HepG2 (cell line): ENCODE results near the gene THAP9. TPM values are rescaled to one million over a fixed set of nuclear protein-coding genes. Genes with fewer than 3 reads are reported as not detected.

Source experiments
- ARID4A ChIP-seq: sonication (generic); formaldehyde crosslinking; IDR thresholded peaks from 2 replicates; pipeline ENCODE4 v1.5.0; 2020; ENCODE audit warnings: mild to moderate bottlenecking, missing genetic modification reagents, borderline replicate concordance
- BRD4 ChIP-seq: sonication (generic); formaldehyde crosslinking; IDR thresholded peaks from 2 replicates; pipeline ENCODE4 v1.4.0; 2020; ENCODE audit warnings: missing genetic modification reagents
- KDM2A ChIP-seq: sonication (generic); formaldehyde crosslinking; IDR thresholded peaks from 2 replicates; pipeline ENCODE4 v1.4.0; 2020; ENCODE audit warnings: low read depth, missing genetic modification reagents, borderline replicate concordance
- POGZ ChIP-seq: sonication (generic); formaldehyde crosslinking; IDR thresholded peaks from 2 replicates; pipeline ENCODE4 v1.4.0; 2020; ENCODE audit warnings: mild to moderate bottlenecking, missing genetic modification reagents
- PRDM15 ChIP-seq: sonication (generic); formaldehyde crosslinking; IDR thresholded peaks from 2 replicates; pipeline ENCODE4 v1.4.0; 2020; ENCODE audit warnings: missing genetic modification reagents
- RFXANK ChIP-seq: IDR thresholded peaks from 2 replicates; pipeline ENCODE4 v1.6.1; 2016
- SNRNP70 ChIP-seq: fragments of 200-400 bp; formaldehyde crosslinking; IDR thresholded peaks from 2 replicates; pipeline ENCODE4 v1.6.1; 2017; ENCODE audit warnings: mild to moderate bottlenecking, low read depth, low read length, moderate library complexity
- SOX13 ChIP-seq, 3 experiments: fragments of 450-650 bp in 1 of 3; sonication (generic) in 1 of 3; formaldehyde crosslinking in 1 of 3; IDR thresholded peaks in 2 of 3; conservative IDR thresholded peaks in 1 of 3; 2 replicates each; pipeline versions ENCODE4 v1.5.0 to v1.6.1; 2016 to 2020; ENCODE audit warnings: antibody characterized with exemption in 1 of 3, mild to moderate bottlenecking in 1 of 3, missing compliant biosample characterization in 1 of 3, missing genetic modification reagents in 1 of 3, moderate library complexity in 1 of 3
- SUZ12 ChIP-seq: fragments of 150-350 bp; IDR thresholded peaks from 2 replicates; pipeline ENCODE4 v1.6.1; 2014; ENCODE audit warnings: low read depth, low read length
- TEAD3 ChIP-seq: optimal IDR thresholded peaks from 2 replicates; pipeline ENCODE3; 2016; ENCODE audit warnings: borderline replicate concordance
- ZNF235 ChIP-seq: sonication (generic); formaldehyde crosslinking; IDR thresholded peaks from 2 replicates; pipeline ENCODE4 v1.8.1; 2023; ENCODE audit warnings: mild to moderate bottlenecking, missing genetic modification reagents, borderline replicate concordance
- ZNF317 ChIP-seq: sonication (generic); formaldehyde crosslinking; IDR thresholded peaks from 2 replicates; pipeline ENCODE4 v1.5.0; 2020; ENCODE audit warnings: mild to moderate bottlenecking, missing genetic modification reagents
- ZNF574 ChIP-seq: sonication (generic); formaldehyde crosslinking; IDR thresholded peaks from 2 replicates; pipeline ENCODE4 v1.4.0; 2020; ENCODE audit warnings: missing genetic modification reagents
- polyA plus RNA-seq, 8 experiments: library from polyadenylated mRNA; depleted of rRNA in 3 of 8; stranded (reverse) in 7 of 8; unstranded in 1 of 8; fragments of >200 nt; fragmentation: Illumina TruSeq in 4 of 8; extraction: Trizol in 4 of 8; gene quantifications; 2 replicates each; pipeline versions ENCODE4 v1.2.1 to v1.2.3, GENCODE V29; 2011 to 2016; ENCODE audit warnings: low read depth in 4 of 8, missing spikeins in 1 of 8, mixed read lengths in 1 of 8; ENCODE audit not compliant: insufficient read depth in 1 of 8
- total RNA-seq, 5 experiments: library from RNA; depleted of rRNA; stranded (reverse); fragments of >200 nt; fragmentation: Illumina TruSeq; extraction: Trizol; gene quantifications; 2 replicates each; pipeline ENCODE4 v1.2.3, GENCODE V29; 2016; ENCODE audit warnings: low read depth in 1 of 5
- TF ChIP-seq, protein P1 (sequence below): IDR thresholded peaks from 2 replicates; pipeline ENCODE4 v1.6.1; 2016; ENCODE audit warnings: mild to moderate bottlenecking, missing biosample characterization, missing genetic modification reagents
- TF ChIP-seq, protein P2 (sequence below): fragments of 450-650 bp; IDR thresholded peaks from 2 replicates; pipeline ENCODE4 v1.6.1; 2016

The THAP9 gene
- total and polyA plus RNA-seq, 2 of the 13 experiments (the other 11 are each of a cell fraction or from before 2014, with no cell fraction given): 6.0 to 7.2 TPM

DNA sequence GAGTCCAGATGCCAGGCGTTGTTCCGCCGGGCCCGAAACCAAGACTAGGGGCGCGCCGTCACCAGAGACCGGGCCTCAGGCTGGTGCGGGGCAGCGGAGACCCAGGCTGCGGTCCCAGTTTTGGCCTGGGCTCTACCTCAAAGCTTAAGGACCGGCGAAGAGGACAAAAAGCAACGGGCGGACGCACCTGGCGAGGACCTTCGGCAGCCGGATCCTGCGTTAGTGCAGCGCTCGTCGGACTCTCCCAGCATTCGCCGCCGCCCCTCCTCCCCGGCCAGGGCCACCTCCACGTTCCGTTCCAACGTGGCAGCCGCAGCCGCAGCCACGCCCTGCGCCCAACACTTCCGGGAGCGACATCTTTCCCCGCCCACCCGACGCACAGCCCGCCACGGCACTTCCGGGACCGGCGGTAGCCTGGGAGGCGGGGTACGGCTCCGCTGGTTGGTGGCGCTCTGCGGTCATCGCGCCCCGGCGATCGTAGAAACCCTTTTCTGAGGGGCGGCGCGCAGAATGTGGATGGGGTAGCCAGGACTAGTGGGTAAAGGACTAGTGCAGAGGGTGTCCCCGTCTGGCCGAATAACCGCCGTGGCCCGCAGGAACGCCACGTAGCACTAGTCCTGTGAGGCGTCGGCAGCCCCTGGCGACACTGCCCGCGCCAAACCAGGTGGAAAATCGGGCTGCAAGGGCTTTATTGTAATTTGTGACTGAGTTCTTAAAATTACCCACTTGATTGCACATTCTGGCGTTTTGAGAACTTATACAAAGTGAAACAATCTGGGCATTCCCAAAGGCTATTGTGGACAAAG, 9.4 kb upstream of the THAP9 start, which contains the start of gene SEC31A (continued):
- TF ChIP-seq PRDM15 (CRISPR knock-in tag): no peak; the same call in 1 of the 2 replicates
- TF ChIP-seq ZNF317 (CRISPR knock-in tag): peak; percentile 65; the same call in 1 of the 2 replicates
- TF ChIP-seq, protein P1, sequence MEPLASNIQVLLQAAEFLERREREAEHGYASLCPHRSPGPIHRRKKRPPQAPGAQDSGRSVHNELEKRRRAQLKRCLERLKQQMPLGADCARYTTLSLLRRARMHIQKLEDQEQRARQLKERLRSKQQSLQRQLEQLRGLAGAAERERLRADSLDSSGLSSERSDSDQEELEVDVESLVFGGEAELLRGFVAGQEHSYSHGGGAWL (CRISPR knock-in tag): peak; percentile 90
- no peak; the same call in 1 of the 2 replicates for TF ChIP-seq ZNF235 (CRISPR knock-in tag)
- 0 out of 2 replicates have a peak, but pooled peaks have one; percentile 34 for TF ChIP-seq SOX13 (IDR thresholded peaks at IDR 0.05)
- TF ChIP-seq SOX13 (CRISPR knock-in tag; conservative IDR thresholded peaks at IDR 0.05 in 1 of 2, IDR thresholded peaks at IDR 0.05 in 1 of 2): peak in 1 of 2 experiments; percentile 3; a peak in 1 of 4 replicates
- peak; percentile 96 for TF ChIP-seq POGZ (CRISPR knock-in tag)
- TF ChIP-seq SNRNP70: no peak
- peak; percentile 67 for TF ChIP-seq TEAD3 (CRISPR knock-in tag)
- TF ChIP-seq ARID4A: peak; percentile 98
- peak; percentile 97 for TF ChIP-seq KDM2A
- TF ChIP-seq SUZ12: no peak
- TF ChIP-seq, protein P2, sequence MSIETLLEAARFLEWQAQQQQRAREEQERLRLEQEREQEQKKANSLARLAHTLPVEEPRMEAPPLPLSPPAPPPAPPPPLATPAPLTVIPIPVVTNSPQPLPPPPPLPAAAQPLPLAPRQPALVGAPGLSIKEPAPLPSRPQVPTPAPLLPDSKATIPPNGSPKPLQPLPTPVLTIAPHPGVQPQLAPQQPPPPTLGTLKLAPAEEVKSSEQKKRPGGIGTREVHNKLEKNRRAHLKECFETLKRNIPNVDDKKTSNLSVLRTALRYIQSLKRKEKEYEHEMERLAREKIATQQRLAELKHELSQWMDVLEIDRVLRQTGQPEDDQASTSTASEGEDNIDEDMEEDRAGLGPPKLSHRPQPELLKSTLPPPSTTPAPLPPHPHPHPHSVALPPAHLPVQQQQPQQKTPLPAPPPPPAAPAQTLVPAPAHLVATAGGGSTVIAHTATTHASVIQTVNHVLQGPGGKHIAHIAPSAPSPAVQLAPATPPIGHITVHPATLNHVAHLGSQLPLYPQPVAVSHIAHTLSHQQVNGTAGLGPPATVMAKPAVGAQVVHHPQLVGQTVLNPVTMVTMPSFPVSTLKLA: peak; percentile 83
- TF ChIP-seq BRD4 (CRISPR knock-in tag): peak; percentile 88
- peak; percentile 95 for TF ChIP-seq ZNF574 (CRISPR knock-in tag)
- peak; percentile 78; the same call in 1 of the 2 replicates for TF ChIP-seq RFXANK (CRISPR knock-in tag)
